ENCODE results near the gene DOCK10.
A peak's percentile ranks its signal among the peaks of the same experiment; 100 is the strongest.

Gene DOCK10

DNA sequence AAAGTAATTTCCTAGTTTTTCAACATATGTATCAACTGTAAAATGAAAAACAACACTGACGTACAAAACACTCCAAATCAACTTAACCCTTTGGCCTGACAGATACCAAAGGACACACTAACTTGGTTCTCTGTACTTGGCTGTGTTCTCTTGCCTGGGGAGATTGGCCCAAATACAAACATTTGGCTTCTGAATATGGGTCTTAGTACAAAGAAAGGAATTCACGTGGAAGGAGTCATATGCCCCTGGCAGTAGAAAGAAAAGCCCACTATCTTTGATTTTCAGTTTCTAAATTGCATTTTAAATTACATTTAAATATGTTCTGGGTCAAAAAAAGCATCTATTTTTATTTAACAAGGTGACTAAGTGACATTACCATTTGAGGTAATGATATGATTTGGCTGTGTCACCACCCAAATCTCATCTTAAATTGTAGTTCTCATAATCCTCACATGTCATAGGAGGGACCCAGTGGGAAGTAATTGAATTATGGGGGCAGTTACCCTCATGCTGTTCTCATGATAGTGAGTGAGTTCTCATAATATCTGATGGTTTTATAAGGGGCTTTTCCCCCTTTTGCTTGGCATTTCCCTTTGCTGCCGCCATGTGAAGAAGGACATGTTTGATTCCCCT, 172.6 kb downstream of the DOCK10 start:
- no peak for DNase-seq

DNA sequence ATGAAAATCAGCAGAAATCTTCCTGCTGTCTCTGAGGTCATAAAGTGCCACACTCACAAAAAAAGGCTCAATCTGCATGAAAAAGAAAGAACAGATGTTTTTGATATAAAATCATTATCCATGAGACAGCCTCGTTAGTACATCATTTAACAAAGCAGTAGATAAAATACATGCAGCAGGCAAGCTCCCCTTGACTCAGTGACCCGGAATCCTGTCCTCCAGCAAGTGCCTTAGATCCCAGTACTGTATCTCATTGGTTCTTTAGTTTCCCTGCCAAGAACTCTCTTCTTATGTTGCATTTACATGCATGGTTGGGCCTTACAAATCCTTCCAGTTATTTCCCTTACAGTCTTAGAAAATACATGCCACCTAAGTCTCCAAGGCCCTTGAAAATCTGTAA, 177.3 kb downstream of the DOCK10 start:
- no peak for DNase-seq

DNA sequence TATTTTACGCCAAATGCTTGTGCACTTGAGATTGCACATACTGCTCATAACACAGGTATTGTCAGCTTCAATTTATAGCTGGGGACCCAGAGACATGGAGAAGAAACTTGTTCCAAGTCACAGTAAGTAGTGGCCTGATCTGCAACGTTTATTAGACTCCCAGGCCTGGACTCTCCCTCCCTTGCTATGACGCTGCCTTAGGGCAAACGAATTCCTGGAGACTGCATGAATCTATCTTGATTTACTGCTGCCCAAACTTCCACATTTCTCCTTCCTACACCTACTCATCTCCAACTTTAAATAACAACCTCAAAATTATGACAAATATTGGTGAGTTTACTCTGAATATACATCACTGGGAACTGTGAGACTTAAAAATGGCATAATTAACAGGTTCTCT, 181.0 kb downstream of the DOCK10 start:
- DNase-seq, result no peak

DNA sequence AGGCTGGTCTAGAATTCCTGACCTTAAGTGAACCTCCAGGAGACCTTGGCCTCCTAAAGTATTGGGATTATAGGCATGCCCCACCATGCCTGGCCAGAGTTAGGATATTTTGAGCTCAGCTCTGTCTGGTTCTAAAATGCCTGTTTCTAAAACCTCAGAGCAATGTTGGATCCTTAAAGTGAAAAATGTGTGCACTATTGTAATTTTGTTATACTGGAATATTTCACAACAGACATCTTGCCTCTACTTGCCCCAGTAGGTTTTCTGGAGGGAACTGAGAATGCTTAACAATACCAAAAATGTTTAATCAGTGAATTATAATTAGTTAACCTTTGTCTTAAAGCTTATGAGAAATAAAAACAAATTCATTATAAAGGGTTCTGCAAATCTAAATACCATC, 181.5 kb downstream of the DOCK10 start:
- DNase-seq, result no peak

DNA sequence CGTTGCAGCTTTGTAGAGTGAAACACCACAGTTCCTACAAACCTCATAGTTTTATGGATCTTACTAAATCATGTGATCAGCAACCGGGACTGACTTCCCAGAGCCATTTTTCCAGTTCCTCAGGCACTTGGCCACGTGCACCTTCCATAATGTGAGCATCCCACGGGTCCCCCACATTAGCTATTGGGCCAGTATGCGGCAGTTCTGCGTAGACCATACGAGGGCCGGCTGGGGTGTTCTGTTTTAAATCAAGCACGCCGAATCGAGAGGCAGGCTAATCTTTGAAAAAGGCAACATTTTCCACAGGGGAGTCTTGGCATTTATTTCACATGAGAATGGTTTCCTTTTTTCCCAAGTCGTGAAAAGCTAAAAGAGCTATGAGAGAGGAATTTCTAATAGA, 190.5 kb downstream of the DOCK10 start:
- DNase-seq, result no peak

DNA sequence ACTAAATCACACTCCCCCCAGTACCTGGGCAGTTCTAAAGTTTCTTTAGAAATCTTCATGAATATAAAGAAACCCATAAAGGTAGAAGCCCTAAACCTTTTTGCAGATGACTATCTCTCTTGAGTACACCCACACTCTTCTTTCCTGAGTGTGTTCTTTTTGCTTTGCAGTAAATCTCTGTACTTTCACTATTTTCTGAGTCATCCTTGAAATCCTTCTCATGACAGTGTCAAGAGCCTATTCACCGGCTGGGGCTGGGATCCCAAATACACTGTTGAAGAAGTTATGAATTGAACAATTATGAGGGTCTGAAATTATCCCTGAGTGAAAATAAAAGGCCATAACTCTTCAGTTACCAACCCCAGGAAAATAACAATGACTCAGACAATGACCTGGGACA, 192.2 kb downstream of the DOCK10 start:
- DNase-seq, result no peak

DNA sequence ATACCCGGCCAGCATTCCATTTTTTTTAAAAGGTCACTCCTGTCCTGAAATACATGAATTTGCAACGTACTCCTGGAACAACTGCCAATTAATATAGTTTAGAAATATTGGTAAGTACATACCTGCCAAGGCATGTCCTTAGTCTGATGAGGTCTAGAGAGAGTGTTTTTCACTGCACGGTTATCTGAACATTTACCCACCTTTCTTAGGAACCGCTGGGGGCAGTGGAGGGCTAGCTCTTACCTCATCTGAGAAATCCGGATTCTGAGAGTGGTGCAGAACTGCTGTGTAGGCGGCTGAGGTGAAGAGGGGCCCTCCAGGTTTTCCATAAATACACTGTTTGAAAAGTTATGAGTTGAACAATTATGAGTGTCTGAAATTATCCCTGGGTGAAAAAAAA, 193.0 kb downstream of the DOCK10 start:
- no peak for DNase-seq

DNA sequence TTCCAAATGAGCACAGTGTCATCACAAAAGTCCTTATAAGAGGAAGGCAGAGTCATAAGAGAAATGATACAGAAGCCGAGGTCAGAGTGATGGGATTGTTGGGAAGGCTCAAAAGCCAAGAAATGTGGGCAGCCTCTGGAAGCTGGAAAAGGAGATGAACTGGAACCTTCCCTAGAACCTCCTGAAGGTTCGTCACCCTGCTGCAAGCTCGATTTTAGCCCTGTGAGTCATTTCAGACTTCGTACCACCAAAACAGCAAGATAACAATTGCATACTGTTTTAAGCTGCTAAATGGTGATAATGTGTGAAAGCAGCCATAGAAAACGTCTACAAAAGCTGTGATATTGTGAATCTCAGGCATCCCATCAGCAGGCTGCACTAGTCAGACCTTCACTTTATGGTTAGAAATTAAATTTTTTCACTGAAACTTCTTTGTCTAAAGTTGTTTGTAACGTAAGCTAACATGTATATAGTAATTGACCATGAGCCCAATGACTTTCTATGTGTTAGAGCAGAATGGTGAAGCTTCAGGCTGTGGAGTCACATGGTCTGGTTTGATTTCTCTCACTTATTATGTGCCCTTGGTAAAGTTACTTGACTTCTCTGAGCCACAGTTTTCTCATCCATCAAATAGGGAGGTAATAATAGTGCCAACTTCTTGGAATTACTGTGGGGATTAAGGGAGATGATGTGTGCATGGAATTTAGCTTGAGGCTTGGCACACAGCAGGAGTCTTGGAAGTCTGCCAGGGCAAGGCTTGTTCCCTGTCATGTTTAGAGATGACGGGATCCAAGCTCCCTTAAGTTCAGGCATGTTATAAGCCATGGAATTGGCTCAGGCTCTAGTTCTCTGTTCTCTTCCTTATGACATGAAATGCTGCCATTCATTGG, 194.1 kb downstream of the DOCK10 start:
- peak; percentile 29 for DNase-seq

DNA sequence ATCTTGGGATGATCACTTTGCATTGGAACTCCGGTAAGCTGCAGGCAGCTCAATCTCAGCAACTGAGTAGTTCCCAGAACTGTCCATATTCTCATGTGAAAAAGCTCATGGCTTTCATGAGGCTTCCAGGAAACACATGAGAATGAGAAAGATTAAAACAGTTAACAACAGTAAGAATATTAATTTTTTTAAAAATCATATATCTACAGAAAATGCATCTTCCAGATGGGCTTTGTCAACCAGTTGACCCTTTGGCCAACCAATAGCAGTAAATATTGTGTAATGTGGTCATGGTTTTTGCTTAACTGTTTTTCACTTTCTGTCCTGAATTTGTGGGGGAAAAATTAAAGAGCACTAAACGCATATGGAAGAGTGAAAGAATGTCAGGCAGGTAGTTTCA, 194.9 kb downstream of the DOCK10 start:
- DNase-seq, result no peak

DNA sequence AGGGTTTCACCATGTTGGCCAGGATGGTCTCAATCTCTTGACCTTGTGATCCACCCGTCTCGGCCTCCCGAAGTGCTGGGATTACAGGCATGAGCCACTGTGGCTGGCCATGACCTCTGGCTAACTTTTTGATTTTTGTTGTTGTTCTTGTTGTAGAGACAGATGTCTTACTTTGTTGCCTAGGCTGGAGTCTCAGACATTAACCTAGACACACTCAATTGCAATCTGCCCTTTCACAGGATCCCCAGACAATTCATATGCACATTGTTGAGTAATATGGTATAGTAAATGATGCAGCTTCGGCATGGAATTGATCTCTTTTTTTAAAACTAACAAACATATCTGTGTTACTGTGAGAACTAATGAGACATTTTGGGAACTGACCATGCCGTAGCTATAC, 195.6 kb downstream of the DOCK10 start:
- DNase-seq, result no peak

DNA sequence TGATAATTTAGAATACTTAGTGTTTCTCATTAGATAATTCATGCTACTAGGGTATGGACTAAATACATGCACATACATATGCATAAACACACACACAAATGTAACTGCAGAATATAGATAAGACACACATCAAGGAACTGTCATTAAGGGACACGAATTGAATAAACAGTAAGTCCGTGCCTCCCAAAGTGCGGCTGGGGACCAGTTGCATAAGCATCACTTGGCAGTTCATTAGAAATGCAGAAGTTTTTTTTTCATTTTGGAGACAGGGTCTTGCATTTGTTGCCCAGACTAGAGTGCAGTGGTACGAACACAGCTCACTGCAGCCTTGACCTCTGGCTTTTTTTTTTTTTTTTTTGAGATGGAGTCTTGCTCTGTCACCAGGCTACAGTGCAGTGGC, 196.1 kb downstream of the DOCK10 start:
- no peak for DNase-seq

DNA sequence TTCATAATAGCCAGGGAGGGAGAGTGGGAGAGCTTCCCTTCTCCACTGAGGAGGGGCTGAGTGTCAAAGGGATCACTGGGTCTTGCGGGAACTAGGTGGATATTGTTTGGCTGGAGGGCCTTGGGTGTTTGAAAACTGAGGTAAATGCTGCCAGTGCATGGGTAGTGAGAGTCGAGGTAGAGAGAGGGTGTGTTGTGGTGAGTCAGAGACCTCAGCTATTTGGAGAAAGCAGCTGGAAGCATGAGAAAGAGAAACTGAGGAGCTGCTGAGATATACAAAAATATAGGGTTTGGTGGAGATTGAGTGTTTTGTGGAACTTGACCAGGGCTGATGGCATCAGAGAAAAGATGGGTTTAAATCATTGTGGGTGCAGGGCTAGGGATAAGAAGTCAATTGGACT, 199.1 kb downstream of the DOCK10 start:
- no peak for DNase-seq

DNA sequence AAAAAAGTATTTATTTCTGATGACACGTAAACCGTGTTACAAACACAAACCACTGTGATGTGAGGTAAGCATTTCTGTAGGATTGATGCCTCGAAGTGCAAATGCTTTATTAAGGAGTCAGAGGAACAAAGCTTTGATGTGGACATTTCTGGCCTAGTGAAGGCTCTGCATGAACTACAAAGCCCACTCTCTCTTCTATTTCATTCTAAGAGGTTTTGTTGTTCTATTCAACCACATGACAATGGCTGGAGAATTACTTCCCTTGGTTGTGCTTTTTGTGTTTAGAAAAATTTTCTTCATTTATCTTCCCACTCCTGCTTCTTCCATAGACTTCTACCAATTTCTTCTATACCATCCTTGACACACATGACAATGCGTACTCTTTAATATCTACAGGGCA, 200.4 kb downstream of the DOCK10 start:
- DNase-seq, result no peak

DNA sequence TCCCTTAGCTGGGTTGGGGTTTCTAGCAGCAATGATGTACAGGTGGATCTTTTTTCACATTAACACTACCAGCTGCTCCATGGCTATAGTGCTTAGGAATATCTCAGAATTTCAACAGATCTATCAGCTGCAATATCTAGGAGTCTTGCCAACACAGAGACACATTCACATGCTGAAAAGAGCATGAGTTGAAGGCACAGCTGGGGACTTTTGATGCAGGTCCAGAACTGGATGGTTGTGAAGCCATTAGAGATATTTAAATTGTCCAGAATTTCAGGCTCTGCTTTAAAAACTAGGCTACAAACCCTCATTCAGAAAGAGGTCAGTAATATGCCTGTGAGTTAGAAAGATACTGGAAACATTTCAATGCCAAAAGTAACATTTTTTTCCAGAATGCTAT, 203.9 kb downstream of the DOCK10 start:
- peak; percentile 3 for DNase-seq

DNA sequence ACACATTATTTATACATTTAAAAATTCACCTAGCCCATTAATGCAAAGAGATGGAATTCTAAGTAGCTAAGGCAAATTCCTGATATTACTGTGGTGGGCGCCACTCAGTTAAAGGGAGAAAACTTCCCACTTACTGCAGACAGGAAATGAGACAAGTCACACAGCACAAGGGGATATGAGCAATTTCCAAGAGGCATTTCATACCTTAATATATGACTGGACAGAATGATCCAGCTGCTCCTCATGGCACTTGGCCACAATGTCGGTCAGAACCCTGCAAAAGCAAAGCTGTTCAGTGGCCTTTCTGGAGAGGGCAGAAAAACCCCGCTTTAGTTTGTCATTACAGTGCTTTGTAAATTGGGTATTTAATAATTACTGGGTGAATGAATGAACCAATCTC, 204.7 kb downstream of the DOCK10 start:
- DNase-seq, result no peak

DNA sequence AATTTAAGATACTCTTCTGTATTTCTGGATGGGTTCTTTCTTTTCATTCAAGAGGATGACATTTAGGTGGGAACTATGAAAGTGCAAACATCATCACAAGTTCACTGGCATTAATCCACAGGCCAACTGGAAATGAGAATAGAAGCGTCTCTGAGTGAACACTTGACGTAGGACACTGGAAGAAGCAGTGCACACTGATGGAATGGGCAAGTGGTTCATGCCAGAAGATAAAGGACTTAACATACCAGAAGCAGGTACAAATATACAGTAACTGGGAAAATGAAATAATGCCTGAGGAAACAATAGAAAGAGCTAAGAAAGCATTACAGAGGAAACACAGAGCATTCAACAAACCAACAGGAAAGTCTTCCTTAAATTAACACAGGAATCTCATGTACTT, 205.2 kb downstream of the DOCK10 start:
- DNase-seq, result no peak

DNA sequence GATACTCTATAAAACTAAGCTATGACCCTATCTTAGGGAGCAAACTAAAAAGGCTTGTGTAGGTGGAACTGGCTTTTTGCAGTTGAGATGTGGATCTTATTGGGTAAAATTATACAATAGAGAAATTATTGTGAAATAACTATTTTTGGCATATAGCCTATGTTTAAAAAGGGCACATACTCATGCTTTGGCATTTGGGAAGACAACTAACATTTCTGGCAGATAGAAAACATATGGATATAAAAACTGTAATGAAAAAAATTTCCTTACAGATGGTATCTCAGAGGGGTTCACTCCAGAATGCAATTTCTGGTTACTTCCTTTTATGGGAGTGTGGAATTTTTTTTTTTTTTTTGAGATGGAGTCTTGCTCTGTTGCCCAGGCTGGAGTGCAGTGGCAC, 206.0 kb downstream of the DOCK10 start:
- DNase-seq, result no peak

DNA sequence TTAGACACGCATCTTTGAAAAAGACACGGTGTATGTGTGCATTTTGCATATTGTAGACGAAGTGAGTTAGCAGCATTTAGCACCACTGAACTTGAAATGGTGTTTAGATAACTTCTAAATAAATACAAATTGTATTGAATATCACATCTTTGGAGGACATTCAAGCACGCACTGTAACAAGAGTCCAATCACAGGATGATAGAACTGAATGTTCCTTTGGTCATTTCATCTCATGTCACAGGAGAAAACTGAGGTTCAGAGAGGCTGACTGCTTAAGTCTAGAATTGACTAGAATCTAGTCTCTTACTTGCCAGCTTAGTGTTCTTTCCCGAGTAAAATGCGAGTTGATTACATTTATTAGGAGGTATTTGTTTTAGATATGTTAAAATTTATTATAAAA, 206.9 kb downstream of the DOCK10 start:
- DNase-seq, result no peak

DNA sequence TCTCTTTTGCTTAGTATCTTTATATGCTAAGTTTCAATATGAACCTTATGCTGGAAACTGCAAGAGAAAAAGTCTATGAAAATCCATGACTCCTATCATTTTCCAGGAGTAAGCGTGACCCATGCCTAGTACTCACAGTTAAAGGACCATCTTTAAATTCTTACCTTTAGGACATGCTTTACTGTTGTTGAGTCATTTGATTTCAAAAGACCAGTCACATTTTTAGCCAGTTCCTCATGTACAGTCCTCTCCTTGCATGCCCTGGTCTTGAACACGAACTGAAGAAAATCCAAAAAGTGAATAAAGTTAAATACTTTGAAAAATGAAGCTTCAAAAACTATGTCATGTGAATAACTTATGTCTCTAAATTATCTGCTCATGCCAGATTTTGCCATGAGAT, 208.3 kb downstream of the DOCK10 start:
- no peak for DNase-seq

DNA sequence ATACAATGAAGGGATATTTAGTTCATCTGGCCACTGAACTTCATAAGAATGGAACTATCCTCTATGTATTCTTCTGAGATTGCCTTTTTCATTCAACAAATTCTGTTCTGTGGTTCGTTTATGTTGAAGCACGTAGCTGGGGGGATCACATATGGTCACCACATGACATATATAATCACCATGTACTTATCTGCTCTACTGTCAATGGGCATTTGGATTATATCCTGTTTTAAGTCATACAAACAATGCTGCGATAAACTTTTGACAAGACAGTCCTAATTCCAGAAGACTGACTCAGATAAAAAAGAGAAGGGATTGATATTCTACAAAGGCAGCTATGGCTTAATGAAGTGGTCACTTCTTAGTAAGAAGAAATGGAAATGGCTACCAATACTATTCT, 210.1 kb downstream of the DOCK10 start:
- no peak for DNase-seq

DNA sequence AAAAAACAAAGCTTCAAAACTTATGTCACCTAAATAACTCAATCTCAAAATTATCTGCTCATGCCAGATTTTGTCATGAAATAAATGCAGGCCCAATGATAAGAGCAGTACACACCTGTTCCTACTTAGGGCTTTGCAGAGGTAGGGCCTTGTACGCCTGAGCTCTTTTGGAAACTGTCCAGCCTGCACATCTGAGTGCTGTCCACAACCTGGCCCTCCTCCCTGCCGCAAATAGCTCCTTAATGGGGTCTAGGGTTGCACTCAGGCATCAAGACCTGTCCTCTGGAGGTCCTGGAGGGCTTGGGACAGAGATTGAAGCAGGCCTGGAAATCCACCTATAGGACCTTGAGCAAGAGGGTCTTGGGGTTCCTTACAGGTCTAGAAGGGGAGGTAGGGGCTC, 210.7 kb downstream of the DOCK10 start:
- no peak for DNase-seq

DNA sequence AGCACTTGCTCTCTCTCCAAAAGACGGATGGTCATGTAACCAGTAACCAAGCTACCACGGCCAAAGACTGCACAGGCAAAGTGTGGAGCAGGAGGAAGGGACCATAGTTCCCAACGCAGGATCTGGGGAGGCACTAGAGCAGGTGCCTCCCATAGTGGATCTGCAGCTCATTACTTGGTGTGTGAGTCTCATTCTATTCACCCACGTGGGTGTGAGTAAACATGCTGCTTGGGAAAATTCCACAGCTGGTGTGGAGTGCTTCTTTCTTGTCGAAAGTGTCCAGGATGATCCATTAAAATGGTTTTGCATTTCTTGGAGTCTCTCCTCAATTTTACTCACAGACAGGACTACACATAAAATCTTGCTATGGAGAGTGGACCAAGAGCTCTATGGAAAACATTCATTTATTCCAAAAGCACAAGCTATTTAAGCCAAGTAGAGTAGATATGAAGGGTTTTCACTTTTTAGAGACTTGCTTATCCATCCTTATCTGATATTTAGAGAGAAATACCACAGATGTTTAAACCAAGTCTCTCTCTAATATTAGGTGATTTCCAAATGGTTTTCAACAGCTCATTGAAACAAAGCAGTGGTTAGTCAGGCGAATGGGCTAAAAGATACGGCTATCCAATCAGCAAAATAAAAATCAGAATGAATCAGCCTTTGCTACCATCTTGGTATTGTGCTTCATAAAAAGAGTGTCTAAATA, 221.8 kb downstream of the DOCK10 start:
- no peak for DNase-seq

DNA sequence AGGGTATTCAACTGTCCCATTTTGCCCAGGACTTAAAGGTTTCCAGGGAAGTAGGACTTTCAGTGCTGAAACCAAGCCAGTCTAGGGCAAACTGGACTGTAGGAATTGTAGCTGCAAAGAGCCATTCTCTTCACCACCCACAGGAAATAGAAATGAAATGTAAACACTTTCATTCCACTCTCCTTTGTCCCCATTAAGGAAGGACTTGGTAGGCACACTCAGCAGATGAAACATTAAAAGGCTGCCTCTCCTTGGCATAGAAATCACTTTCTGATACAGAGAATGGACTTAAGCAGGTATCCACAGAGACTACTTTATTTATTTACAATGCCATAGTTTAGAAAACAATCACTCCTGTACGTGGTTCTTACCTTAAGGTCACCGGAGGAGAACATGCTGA, 223.2 kb downstream of the DOCK10 start:
- no peak for DNase-seq

DNA sequence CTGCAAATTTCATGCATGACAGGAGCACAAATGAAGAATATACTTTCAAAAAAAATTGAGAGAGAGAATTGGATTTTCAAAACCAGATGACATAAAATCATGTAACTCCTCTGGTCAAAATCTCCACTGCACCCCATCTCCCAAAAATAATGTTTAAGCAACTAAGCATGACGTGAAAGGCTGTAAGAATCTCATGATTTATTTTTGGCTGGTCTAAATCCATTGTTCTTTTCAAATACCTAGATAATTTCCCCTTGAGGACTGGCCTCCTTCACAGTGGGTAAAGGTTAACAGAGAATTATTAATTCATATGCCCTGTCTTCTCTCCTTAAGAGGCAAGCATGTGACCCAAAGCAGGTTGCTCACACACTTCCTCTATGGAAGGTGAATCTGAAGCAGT, 224.6 kb downstream of the DOCK10 start:
- DNase-seq, result no peak
